Duodenal mucosa (tissue), 2 donors: ENCODE data around the gene TRIP12.
"Not testable (repeated sequence)": the region's sequence is repeated elsewhere in the genome, so short reads cannot be mapped to it uniquely, and the experiment has no call there.

ENCODE experiments used
- H3K27ac ChIP-seq: one replicate; pipeline ENCODE4 v1.7.0; 2013; ENCODE audit warnings: low read depth, low read length
- H3K27me3 ChIP-seq, 2 donors: one replicate each; pipeline ENCODE4 v1.7.0; 2013; ENCODE audit warnings: low read length in 2 of 2, control low read depth in 1 of 2; ENCODE audit not compliant: insufficient read depth in 2 of 2, control insufficient read depth in 1 of 2
- H3K36me3 ChIP-seq, 2 donors: one replicate each; pipeline ENCODE4 v1.7.0; 2013; ENCODE audit warnings: low read length in 2 of 2, control low read depth in 1 of 2; ENCODE audit not compliant: insufficient read depth in 2 of 2, control insufficient read depth in 1 of 2
- H3K4me1 ChIP-seq, 2 donors: one replicate each; pipeline ENCODE4 v1.7.0; 2013; ENCODE audit warnings: low read length in 2 of 2, control low read depth in 1 of 2; ENCODE audit not compliant: insufficient read depth in 2 of 2, control insufficient read depth in 1 of 2
- H3K4me3 ChIP-seq, 2 donors: one replicate each; pipeline ENCODE4 v1.7.0; 2013; ENCODE audit warnings: low read length in 2 of 2, low read depth in 1 of 2
- H3K9ac ChIP-seq, 2 donors: one replicate each; pipeline ENCODE4 v1.7.0; 2013; ENCODE audit warnings: low read length in 2 of 2, low read depth in 1 of 2
- H3K9me3 ChIP-seq, 2 donors: one replicate each; pipeline ENCODE4 v1.7.0; 2013; ENCODE audit warnings: low read length in 2 of 2, control low read depth in 1 of 2; ENCODE audit not compliant: control insufficient read depth in 1 of 2

Gene TRIP12

DNA sequence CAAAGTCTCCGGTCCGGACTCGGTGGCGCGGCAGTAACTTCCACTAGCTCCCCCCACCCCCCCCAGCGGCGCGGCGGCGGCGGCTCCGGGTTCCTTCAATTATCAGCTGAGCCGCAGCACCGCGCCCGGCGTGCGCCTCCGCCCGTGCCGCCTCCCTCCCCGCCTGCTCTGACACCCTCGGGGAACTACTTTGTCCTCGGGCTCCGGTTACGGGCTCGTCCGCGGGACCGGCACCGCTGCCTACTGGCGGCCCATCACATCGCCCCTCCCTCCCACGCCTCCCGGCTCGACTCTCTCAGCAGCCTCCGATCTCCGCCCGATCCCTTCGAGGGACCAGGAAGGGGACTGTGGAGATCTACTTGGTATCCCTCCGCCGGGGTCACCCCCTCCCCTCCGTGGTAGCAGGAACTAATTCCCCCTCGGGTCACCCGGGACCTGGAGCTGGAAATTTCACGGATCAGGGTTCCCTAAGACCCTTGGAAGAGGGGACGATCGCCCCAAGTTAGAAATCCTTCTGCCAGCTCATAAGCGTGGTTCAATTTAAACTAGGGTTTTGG is at the start of gene TRIP12:
Gene TRIP12, minus strand, starts transcription at position 118 of the 557 bp plus-strand sequence. CDS start 41,930 bp downstream, outside the sequence.
- Histone ChIP-seq H3K9ac (peak within 1 kb of the TSS; percentile 82 to 90), H3K36me3 (peaks cover 4 to 8% of the 10 kb centered on the region in 2 donors), H3K27me3 (no peaks in the 10 kb centered on the region), H3K4me3 (peak within 1 kb of the TSS; percentile 82 to 95), H3K4me1 (peaks cover 16 to 17% of the 10 kb centered on the region in 2 donors), H3K9me3 (no peaks in the 10 kb centered on the region), H3K27ac (peak within 1 kb of the TSS; percentile 99)

DNA sequence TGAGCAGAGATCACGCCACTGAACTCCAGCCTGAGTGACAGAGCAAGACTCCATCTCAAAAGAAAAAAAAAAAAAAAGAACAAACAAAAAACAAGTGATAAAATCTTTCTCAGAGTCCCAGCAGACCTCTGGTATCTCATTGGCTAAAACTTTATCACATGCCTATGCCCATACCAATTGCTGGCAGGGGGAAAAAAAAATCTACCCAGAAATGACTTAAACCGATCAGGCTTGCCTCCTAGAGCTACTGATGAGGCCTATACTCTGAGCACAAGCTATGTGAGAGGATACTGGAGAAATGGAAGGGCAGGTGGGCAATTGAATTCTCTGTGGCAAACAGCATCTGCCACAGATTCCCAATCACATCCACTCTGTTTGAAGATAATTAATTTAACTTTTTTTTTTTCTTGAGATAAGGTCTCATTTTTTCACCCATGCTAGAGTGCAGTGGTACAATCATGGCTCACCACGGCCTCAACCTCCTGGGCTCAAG is 49.5 kb upstream of the TRIP12 start:
- H3K9me3 ChIP-seq, result no peaks in the 10 kb centered on the region
- no peaks in the 10 kb centered on the region for H3K27me3 ChIP-seq
- H3K9ac ChIP-seq, result no peak overlapping the region
- no peaks in the 10 kb centered on the region for H3K4me1 ChIP-seq
- no peak overlapping the region for H3K4me3 ChIP-seq
- no peak overlapping the region for H3K27ac ChIP-seq
- H3K36me3 ChIP-seq, result no peaks in the 10 kb centered on the region

DNA sequence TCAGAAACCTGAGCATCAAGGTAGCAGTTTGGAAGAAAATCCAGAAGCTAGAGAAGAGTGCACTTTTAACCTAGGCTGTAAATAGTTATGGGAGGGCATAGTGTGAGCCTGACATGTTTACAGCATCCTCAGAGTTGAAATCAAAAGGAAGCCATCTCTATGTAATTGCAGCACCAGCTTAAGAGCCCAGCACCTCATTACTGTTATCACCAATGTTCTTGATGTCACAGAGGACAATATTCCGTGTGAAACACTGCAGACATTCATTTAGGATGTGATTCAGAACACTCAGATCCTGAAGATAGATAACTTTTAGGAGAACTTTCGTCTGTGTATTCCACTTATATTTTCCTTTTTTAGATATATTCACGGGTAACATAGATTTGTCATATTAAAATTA is 48.6 kb upstream of the TRIP12 start:
- Histone ChIP-seq H3K9me3 (no peaks in the 10 kb centered on the region), H3K27ac (no peak overlapping the region), H3K27me3 (no peaks in the 10 kb centered on the region), H3K4me1 (no peaks in the 10 kb centered on the region), H3K9ac (no peak overlapping the region), H3K36me3 (no peaks in the 10 kb centered on the region), H3K4me3 (no peak overlapping the region)

DNA sequence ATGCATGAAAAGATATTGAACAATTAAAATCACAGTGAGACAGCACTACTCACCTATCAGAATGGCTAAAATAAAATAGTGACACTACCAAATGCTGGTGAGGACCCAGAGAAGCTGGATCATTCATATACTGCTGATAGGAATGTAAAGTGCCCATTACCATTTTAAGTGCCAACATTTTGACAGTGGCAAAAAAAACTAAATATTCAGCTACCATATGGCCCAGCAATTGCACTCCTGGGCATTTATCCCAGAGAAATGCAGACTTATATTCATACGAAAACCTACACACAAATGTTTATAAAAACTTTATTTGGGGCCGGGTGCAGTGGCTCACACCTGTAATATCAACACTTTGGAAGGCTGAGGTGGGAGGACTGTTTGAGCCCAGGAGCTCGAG is 48.1 kb upstream of the TRIP12 start:
- Histone ChIP-seq H3K4me1 (no peaks in the 10 kb centered on the region), H3K27ac (no peak overlapping the region)

DNA sequence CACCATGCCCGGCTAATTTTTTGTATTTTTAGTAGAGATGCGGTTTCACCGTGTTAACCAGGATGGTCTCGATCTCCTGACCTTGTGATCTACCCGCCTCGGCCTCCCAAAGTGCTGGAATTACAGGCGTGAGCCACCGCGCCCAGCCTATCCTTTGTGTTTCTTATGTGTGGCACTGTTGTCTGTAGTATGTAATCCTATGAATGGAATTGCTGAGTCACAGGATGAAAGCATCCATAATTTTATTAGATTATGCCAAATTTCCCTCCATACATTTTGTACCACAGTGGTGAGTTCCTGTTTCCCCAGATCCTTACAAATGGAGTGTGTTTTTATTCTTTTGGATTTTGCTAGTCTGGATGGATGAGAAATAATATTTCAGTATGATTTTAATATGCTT is 41.8 kb upstream of the TRIP12 start:
- H3K9me3 ChIP-seq, H3K27ac ChIP-seq, H3K27me3 ChIP-seq, H3K9ac ChIP-seq, H3K4me3 ChIP-seq, H3K4me1 ChIP-seq, H3K36me3 ChIP-seq: not testable (repeated sequence)

More for the DNA sequence above, 48.1 kb upstream of the TRIP12 start:
- no peaks in the 10 kb centered on the region for H3K9me3 ChIP-seq
- no peak overlapping the region for H3K4me3 ChIP-seq
- no peaks in the 10 kb centered on the region for H3K36me3 ChIP-seq
- H3K9ac ChIP-seq, result no peak overlapping the region
- no peaks in the 10 kb centered on the region for H3K27me3 ChIP-seq

DNA sequence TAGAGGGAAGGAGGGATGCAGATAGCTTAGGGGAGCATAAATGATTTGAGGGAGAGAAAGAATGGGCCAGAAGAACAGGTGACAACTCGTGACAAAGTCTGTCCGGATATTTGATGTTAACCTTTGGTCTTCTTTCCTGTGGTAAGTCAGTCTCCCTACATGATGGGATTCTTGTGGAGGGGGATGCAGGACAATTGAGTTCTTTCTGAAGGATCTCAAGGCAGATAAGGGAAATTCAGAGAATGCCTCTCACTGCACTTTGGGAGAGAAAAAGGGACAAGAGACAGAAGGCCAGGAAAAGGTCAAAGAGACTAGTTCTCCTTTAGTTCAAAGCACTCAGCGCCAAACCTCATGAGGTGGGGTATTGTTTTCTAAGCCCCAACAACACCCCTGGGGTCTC is 34.7 kb upstream of the TRIP12 start:
- H3K27ac ChIP-seq, result no peak overlapping the region
- H3K4me3 ChIP-seq, result no peak overlapping the region
- H3K9me3 ChIP-seq, result no peaks in the 10 kb centered on the region
- H3K4me1 ChIP-seq, result no peaks in the 10 kb centered on the region
- no peak overlapping the region for H3K9ac ChIP-seq
- no peaks in the 10 kb centered on the region for H3K36me3 ChIP-seq
- H3K27me3 ChIP-seq, result no peaks in the 10 kb centered on the region

DNA sequence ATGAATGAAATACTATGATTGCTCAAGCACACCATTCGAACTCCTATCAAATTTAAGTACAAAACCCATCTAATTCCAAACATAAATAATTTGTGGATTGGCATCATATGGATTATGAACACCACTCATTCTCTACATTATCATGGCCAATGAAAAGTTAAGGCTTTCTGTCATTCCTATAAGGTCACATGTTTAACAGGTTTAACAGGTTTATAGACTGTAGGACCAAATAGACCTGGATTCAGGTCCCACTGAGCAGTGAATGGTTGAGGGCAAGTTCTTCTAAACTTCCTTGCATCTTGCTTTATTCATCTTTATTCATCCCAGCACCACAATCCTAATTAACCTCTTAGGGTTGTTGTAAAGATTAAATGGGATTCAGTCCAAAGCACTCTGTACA is 33.9 kb upstream of the TRIP12 start:
- H3K4me1 ChIP-seq, result no peaks in the 10 kb centered on the region
- no peak overlapping the region for H3K4me3 ChIP-seq
- no peaks in the 10 kb centered on the region for H3K27me3 ChIP-seq
- H3K9ac ChIP-seq, result no peak overlapping the region
- H3K9me3 ChIP-seq, result no peaks in the 10 kb centered on the region
- H3K27ac ChIP-seq, result no peak overlapping the region
- H3K36me3 ChIP-seq, result no peaks in the 10 kb centered on the region

DNA sequence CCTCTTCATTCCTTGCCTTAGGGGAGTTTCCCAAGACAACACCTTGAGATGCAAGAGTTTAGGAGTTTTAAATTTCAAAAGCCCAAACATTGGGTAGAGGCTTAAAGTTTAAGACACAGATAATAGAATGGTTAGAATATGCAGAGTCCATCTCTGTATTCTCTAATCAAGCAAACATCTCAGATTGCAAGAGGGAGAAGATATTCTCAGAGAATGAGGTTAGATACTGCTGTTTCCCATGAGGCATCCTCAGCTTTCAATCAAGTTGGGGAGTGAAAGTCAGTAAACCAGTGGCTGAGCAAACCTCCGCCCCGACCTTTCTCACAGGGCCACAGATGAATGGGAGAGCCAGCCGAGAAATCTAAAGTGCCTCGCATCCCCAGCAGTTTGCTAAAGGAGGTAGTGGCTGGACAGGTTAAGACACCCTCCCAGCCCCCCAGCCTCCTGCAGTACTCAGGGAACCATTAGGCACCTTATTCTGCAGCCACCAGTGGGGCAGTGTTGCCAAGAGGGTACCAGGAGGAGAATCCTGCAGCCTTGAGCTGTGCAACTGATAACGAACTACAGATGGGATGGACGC is 30.5 kb upstream of the TRIP12 start:
- H3K4me1 ChIP-seq, result no peaks in the 10 kb centered on the region
- H3K4me3 ChIP-seq, result no peak overlapping the region
- H3K9ac ChIP-seq, result no peak overlapping the region
- H3K9me3 ChIP-seq, result no peaks in the 10 kb centered on the region
- no peaks in the 10 kb centered on the region for H3K36me3 ChIP-seq
- no peaks in the 10 kb centered on the region for H3K27me3 ChIP-seq
- no peak overlapping the region for H3K27ac ChIP-seq

DNA sequence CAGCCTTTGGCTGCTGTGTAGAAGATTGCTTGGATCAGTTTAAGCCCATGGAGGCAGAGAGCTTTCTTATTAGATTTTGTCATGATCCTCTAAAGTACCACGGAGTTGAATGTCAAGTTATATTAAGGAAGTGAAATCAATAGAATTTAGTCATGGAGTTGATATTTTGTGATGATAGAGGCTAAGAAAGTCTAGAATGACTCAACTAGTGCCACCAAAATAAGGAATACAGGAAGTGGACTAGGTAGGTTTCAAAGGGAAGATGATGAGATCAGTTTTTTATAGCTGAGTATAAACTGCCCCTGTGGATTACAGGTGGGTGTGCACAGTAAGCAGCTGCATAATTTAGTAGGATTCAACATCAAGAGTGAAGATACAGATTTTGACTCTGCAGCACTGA is 25.7 kb upstream of the TRIP12 start:
- Histone ChIP-seq H3K9ac (no peak overlapping the region), H3K27me3 (no peaks in the 10 kb centered on the region), H3K4me3 (no peak overlapping the region), H3K4me1 (no peaks in the 10 kb centered on the region), H3K9me3 (no peaks in the 10 kb centered on the region), H3K36me3 (no peaks in the 10 kb centered on the region), H3K27ac (no peak overlapping the region)

DNA sequence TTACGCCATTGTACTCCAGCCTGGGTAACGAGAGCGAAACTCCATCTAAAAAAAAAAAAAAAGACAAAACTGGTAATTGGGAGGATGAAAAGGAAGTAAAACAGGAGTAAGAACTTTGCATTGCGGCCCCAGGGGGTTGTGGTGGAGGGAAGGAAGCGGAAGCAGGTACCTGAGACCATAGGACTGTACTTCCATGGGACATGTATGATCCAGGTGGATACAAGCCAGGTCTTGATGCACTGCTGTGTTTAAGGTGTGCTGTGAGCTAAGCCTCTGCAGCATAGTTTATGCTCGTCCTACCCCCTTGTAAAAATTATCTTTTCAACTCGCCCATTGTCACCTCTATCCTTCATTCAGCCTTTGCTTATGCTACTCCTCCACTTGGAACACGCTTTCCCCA is 24.2 kb upstream of the TRIP12 start:
- Histone ChIP-seq H3K27me3 (no peaks in the 10 kb centered on the region), H3K27ac (no peak overlapping the region), H3K9ac (no peak overlapping the region), H3K4me1 (no peaks in the 10 kb centered on the region), H3K36me3 (no peaks in the 10 kb centered on the region), H3K4me3 (no peak overlapping the region), H3K9me3 (no peaks in the 10 kb centered on the region)
